ENCODE data around the gene SPRR5.

The SPRR5 gene

GRCh38 chr1:152954436-152954835 is 7.4 kb downstream of the SPRR5 start:
- no peak overlapping the region for H3K4me3 ChIP-seq (ENCODE audit: low read depth, low read length)
- no peak for TF ChIP-seq CTCF (IDR thresholded peaks at IDR 0.05; ENCODE audit: low read depth, low read length, missing control alignments)
- in situ Hi-C loops (cut with HindIII; ENCODE audit: low sequenced_read_pairs), result loop anchor here (5.0 kb wide), 1 partner anchor 42 kb away; no protein-coding TSS in a partner anchor
- no peak for DNase-seq (ENCODE audit: low read depth)

DNA sequence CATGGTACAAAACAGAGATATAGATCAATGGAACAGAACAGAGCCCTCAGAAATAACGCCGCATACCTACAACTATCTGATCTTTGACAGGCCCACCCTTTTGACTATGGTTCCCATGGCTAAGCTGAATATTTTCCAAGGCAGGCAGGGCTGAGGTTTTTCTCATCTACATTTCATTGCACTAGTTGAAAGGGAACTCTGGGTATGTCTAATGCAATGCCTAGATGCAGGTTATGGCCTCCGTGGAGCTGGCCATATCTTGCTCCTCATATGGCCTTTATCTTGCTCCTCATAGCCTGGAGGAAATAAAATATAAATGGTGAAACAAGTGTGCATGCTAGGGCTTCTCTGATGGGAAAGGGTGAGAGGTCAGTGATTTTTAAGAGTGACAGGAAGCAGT is 10.6 kb downstream of the SPRR5 start:
- no peak overlapping the region for H3K4me3 ChIP-seq (ENCODE audit: low read depth, low read length)
- no peak for DNase-seq (ENCODE audit: low read depth)
- no peak for TF ChIP-seq CTCF (IDR thresholded peaks at IDR 0.05; ENCODE audit: low read depth, low read length, missing control alignments)
- in situ Hi-C loops (cut with HindIII; ENCODE audit: low sequenced_read_pairs), result no loop called here

- TF ChIP-seq CTCF (IDR thresholded peaks at IDR 0.05; ENCODE audit: low read depth, low read length, missing control alignments), result no peak
- no peak overlapping the region for H3K4me3 ChIP-seq (ENCODE audit: low read depth, low read length)
- DNase-seq (ENCODE audit: low read depth), result no peak
- in situ Hi-C loops (cut with HindIII; ENCODE audit: low sequenced_read_pairs), result no loop called here
Measured at GRCh38 chr1:152959273-152959672, 12.3 kb downstream of the SPRR5 start.

DNA sequence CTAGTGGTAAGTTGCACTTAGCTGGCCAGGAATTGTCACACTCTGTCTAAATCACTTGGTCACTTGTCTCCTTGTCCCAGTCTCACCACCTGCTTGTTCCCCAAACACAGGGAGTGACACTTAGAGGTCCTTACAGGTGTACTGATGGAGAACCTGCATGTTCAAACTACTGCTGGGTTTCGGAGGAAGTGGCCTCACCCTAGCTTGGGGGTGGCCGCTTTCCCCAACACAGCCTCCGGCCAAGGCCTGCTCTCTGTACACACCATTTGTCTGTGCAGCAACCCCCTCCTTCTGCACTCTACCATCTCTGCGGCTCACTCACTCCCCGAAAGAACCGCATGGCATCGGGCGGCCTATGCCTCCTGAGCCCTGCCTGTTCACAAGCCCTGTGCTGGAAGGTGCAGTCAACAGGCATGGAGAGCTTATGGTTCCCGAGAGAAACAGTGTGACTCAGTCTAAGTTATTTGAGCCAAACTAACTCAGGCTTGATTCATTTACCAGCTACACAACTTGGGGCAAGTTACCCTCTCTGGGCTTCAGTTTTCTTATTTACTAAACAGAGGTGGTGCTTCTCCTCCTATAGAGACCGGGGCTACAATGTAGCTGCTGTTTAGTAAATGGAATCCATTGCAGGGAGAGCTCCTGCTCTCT is 12.9 kb downstream of the SPRR5 start:
- in situ Hi-C loops (cut with HindIII; ENCODE audit: low sequenced_read_pairs), result no loop called here
- TF ChIP-seq CTCF (IDR thresholded peaks at IDR 0.05; ENCODE audit: low read depth, low read length, missing control alignments), result no peak
- no peak overlapping the region for H3K4me3 ChIP-seq (ENCODE audit: low read depth, low read length)
- DNase-seq (ENCODE audit: low read depth), result no peak

DNA sequence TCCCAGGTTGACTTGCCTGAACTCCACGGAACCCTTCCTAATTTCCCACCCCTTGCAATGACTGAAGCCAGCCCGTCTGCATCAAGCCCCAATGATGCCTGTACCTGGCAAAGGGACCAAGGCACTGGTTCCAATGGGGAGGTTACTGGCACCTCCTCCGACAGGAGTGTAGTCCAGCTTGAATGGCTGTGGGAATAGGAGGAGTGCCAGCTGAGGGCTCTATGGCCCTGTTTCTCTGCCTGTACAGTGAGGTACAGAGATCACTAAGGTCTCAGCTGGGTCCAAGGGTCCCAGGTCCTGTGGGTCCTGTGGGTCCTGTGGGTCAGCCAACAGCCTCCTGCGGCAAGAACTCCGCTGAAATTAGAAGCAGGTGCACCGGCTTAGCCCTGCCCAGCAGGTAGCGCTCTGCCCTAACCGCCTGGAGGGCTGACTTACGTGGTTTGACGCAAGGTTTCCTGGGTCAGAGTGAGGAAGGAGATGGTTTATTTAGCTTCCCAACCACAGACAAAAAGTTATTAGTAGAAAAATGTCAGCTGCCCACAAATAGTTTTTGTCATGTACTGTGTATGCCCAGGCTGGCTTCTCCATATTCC is 13.5 kb downstream of the SPRR5 start:
- DNase-seq (ENCODE audit: low read depth), result no peak
- no peak overlapping the region for H3K4me3 ChIP-seq (ENCODE audit: low read depth, low read length)
- in situ Hi-C loops (cut with HindIII; ENCODE audit: low sequenced_read_pairs), result no loop called here
- no peak for TF ChIP-seq CTCF (IDR thresholded peaks at IDR 0.05; ENCODE audit: low read depth, low read length, missing control alignments)

DNA sequence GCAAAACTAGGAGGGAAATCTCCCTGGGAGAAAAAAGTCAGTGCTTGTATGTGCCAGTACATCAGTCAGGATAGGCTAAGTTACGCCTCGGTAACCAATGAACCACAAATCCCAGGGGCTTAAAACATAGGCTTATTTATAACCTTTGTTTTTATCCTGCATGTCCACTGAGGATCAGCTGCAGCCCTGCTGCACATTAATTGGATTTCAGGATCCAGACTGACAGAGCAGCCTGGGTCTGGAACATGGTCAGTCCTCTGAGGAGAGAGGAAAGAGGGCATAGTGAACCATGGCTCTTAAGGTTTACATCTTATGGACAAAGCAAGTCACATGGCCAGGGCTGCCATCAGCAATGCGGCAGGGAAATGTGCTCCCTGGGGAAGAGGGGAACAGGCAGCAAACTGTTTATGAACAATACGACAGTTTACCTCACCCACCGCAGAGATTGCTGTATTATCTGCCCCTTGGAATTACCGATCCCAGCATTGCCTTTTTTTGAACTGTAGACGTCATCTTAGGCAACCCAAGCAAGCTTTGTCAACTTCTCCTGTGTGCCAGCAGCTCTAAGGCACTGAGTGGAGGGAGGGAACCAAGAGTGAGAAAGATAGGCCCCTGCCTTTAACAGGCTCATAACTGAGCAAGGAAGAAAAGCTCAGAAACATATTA is 14.4 kb downstream of the SPRR5 start:
- TF ChIP-seq CTCF (IDR thresholded peaks at IDR 0.05; ENCODE audit: low read depth, low read length, missing control alignments), result no peak
- no peak for DNase-seq (ENCODE audit: low read depth)
- no peak overlapping the region for H3K4me3 ChIP-seq (ENCODE audit: low read depth, low read length)
- in situ Hi-C loops (cut with HindIII; ENCODE audit: low sequenced_read_pairs), result no loop called here

All from astrocyte of the cerebellum (primary cell).